ENCODE measurements around the gene CACNA1H.

- no peak for TF ChIP-seq EZH2 (IDR thresholded peaks at IDR 0.05; ENCODE audit: insufficient read depth, poor library complexity, severe bottlenecking)
- no peak for TF ChIP-seq EZH2phosphoT487 (IDR thresholded peaks at IDR 0.05; ENCODE audit: insufficient read depth, low read depth)
Observed at GRCh38 chr16:1127971-1128715, 24.8 kb upstream of the CACNA1H start.

Measured in GM23248 (cell line).